ENCODE results near the gene WNT2B.

GRCh38 chr1:112488141-112488540, 20.6 kb upstream of the WNT2B start:
- no peak for TF ChIP-seq CTCF (IDR thresholded peaks at IDR 0.05)
- no peak for TF ChIP-seq POLR2A (IDR thresholded peaks at IDR 0.05)
